ENCODE data around the gene MGAT5.

MGAT5 gene

GRCh38 chr2:134372141-134372540 lies 118.3 kb downstream of the MGAT5 start:
- no peak for DNase-seq

- DNase-seq, result peak; percentile 67
Observed at GRCh38 chr2:134372611-134373131, 118.8 kb downstream of the MGAT5 start.

GRCh38 chr2:134375935-134376334 lies 122.1 kb downstream of the MGAT5 start:
- DNase-seq, result peak; percentile 26

- no peak for DNase-seq
Observed at GRCh38 chr2:134377730-134378129, 123.9 kb downstream of the MGAT5 start.

GRCh38 chr2:134379293-134379692 lies 125.4 kb downstream of the MGAT5 start:
- no peak for DNase-seq

- DNase-seq, result no peak
Observed at GRCh38 chr2:134379722-134380121, 125.8 kb downstream of the MGAT5 start.

GRCh38 chr2:134381141-134381540 lies 127.3 kb downstream of the MGAT5 start:
- DNase-seq, result no peak

GRCh38 chr2:134384131-134384530 lies 130.3 kb downstream of the MGAT5 start:
- no peak for DNase-seq

- no peak for DNase-seq
Observed at GRCh38 chr2:134385195-134385594, 131.3 kb downstream of the MGAT5 start.

GRCh38 chr2:134386310-134386709 lies 132.4 kb downstream of the MGAT5 start:
- no peak for DNase-seq

- DNase-seq, result no peak
Observed at GRCh38 chr2:134389381-134389780, 135.5 kb downstream of the MGAT5 start.

GRCh38 chr2:134391751-134392160 lies 137.9 kb downstream of the MGAT5 start:
- DNase-seq, result no peak

GRCh38 chr2:134392442-134393074 lies 138.7 kb downstream of the MGAT5 start:
- DNase-seq, result no peak

GRCh38 chr2:134393075-134393461 lies 139.2 kb downstream of the MGAT5 start:
- DNase-seq, result no peak

GRCh38 chr2:134395779-134396178 lies 141.9 kb downstream of the MGAT5 start:
- DNase-seq, result no peak

GRCh38 chr2:134396493-134396892 lies 142.6 kb downstream of the MGAT5 start:
- DNase-seq, result no peak

GRCh38 chr2:134397146-134397896 lies 143.4 kb downstream of the MGAT5 start:
- DNase-seq, result no peak

GRCh38 chr2:134398300-134398699 lies 144.4 kb downstream of the MGAT5 start:
- DNase-seq, result no peak

GRCh38 chr2:134399096-134399495 lies 145.2 kb downstream of the MGAT5 start:
- no peak for DNase-seq

- no peak for DNase-seq
Observed at GRCh38 chr2:134401081-134401497, 147.2 kb downstream of the MGAT5 start.

GRCh38 chr2:134401789-134402188 lies 147.9 kb downstream of the MGAT5 start:
- DNase-seq, result no peak

GRCh38 chr2:134402410-134402809 lies 148.5 kb downstream of the MGAT5 start:
- no peak for DNase-seq

GRCh38 chr2:134405611-134406081 lies 151.8 kb downstream of the MGAT5 start:
- no peak for DNase-seq

GRCh38 chr2:134406311-134406710 lies 152.4 kb downstream of the MGAT5 start:
- no peak for DNase-seq
